Type B pancreatic cell (in vitro differentiated cells): ENCODE results near the gene ADCY5. TPM values are rescaled to one million over a fixed set of nuclear protein-coding genes. Genes with fewer than 3 reads are reported as not detected.

Experiments
- DNase-seq: peaks from one replicate; pipeline ENCODE4 v3.0.0; 2021; ENCODE audit warnings: mixed read lengths; ENCODE audit not compliant: unreplicated experiment; ENCODE audit errors: extremely low spot score
- H3K27ac Mint-ChIP-seq: 2 replicates; pipeline ENCODE4 v1.8.0; 2021; ENCODE audit warnings: mild to moderate bottlenecking, mixed read lengths
- H3K27me3 Mint-ChIP-seq: 2 replicates; pipeline ENCODE4 v1.8.0; 2021; ENCODE audit warnings: mixed read lengths
- H3K36me3 Mint-ChIP-seq: 2 replicates; pipeline ENCODE4 v1.8.0; 2021; ENCODE audit warnings: mixed read lengths
- H3K4me1 Mint-ChIP-seq: one replicate; pipeline ENCODE4 v1.8.0; 2021; ENCODE audit warnings: mixed read lengths; ENCODE audit not compliant: unreplicated experiment
- H3K4me3 Mint-ChIP-seq: 2 replicates; pipeline ENCODE4 v1.8.0; 2021; ENCODE audit warnings: mild to moderate bottlenecking, mixed read lengths
- H3K9me3 Mint-ChIP-seq: 2 replicates; pipeline ENCODE4 v1.8.0; 2021; ENCODE audit warnings: mixed read lengths
- CTCF ChIP-seq: fragments of 200-600 bp; sonication (generic); conservative IDR thresholded peaks from 2 replicates; pipeline ENCODE4 v1.5.0; 2021; ENCODE audit warnings: antibody characterized with exemption, mild to moderate bottlenecking
- total RNA-seq: library from RNA; stranded (reverse); gene quantifications from 2 replicates; pipeline ENCODE4 v1.2.1, GENCODE V29; 2021; ENCODE audit warnings: low replicate concordance

ADCY5 gene
- total RNA-seq, 1 donor from 2014 or later = 9.1 TPM

- no peak overlapping the region for H3K4me3 Mint-ChIP-seq
- DNase-seq = no peak
- no peak overlapping the region for H3K27ac Mint-ChIP-seq
- H3K9me3 Mint-ChIP-seq = no peaks in the 10 kb centered on the region
- no peak for TF ChIP-seq CTCF
- no peaks in the 10 kb centered on the region for H3K36me3 Mint-ChIP-seq
- H3K4me1 Mint-ChIP-seq = peaks cover 39% of the 10 kb centered on the region
- H3K27me3 Mint-ChIP-seq = peaks cover 3% of the 10 kb centered on the region
These were observed 32.7 kb downstream of the ADCY5 start for GRCh38 chr3:123416173-123416572.

GRCh38 chr3:123414973-123415775 lies 33.7 kb downstream of the ADCY5 start:
- TF ChIP-seq CTCF = no peak
- no peak overlapping the region for H3K27ac Mint-ChIP-seq
- H3K36me3 Mint-ChIP-seq = no peaks in the 10 kb centered on the region
- H3K27me3 Mint-ChIP-seq = peaks cover 3% of the 10 kb centered on the region
- no peak for DNase-seq
- H3K4me3 Mint-ChIP-seq = no peak overlapping the region
- H3K9me3 Mint-ChIP-seq = no peaks in the 10 kb centered on the region
- H3K4me1 Mint-ChIP-seq = peaks cover 49% of the 10 kb centered on the region

DNA sequence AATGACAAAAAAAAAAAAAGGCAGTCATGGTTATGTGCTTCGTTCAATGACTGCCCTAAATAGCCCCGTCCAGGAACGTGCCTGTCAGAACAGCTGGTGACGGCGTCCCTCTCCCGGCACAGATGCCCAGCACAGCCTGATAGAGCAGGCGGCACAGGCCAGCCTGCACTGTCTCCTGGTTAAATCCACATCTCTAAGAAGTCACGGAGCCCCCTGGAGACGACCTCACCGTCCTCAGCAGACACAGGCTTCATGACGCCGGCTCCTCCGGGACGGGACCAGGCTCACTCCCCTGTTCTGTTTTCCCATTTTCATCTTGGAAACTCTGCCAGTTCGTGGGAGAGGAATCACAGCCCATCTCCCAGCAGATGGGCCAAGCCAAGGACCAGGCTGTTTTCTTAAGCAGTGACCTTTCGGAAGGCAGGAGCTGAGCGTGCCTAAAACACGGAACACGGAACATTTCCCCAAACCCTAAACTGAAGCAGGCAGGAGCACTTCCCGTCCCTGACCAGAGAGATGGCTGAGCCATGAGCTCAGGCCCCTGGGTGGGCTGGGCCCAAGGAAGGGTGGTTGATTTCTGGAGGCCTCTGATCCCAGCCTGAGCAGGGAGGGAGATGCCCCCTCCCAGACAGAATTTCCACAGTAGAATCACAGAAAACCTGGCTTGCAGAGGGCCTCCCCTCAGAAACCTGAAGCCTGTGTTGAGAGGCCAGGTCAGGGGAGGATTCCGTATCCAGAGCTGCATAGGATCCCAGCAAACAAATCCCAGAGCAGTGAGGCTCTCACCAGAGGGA lies 35.9 kb downstream of the ADCY5 start:
- no peak for DNase-seq
- peak overlapping the region; percentile 62 for H3K27ac Mint-ChIP-seq
- no peaks in the 10 kb centered on the region for H3K36me3 Mint-ChIP-seq
- H3K4me1 Mint-ChIP-seq = peaks cover 54% of the 10 kb centered on the region
- TF ChIP-seq CTCF = no peak
- H3K9me3 Mint-ChIP-seq = no peaks in the 10 kb centered on the region
- H3K27me3 Mint-ChIP-seq = peaks cover 3% of the 10 kb centered on the region
- peak overlapping the region; percentile 71 for H3K4me3 Mint-ChIP-seq

GRCh38 chr3:123412076-123412475 lies 36.8 kb downstream of the ADCY5 start:
- Mint-ChIP-seq H3K4me3 (no peak overlapping the region), H3K27me3 (peaks cover 3% of the 10 kb centered on the region)
- DNase-seq = no peak

More at GRCh38 chr3:123412076-123412475, 36.8 kb downstream of the ADCY5 start:
- no peaks in the 10 kb centered on the region for H3K36me3 Mint-ChIP-seq
- peak overlapping the region; percentile 8 for H3K27ac Mint-ChIP-seq
- TF ChIP-seq CTCF = peak; percentile 43
- H3K9me3 Mint-ChIP-seq = no peaks in the 10 kb centered on the region
- peaks cover 55% of the 10 kb centered on the region for H3K4me1 Mint-ChIP-seq
